ENCODE results near the gene OR52E2.

Gene OR52E2

DNA sequence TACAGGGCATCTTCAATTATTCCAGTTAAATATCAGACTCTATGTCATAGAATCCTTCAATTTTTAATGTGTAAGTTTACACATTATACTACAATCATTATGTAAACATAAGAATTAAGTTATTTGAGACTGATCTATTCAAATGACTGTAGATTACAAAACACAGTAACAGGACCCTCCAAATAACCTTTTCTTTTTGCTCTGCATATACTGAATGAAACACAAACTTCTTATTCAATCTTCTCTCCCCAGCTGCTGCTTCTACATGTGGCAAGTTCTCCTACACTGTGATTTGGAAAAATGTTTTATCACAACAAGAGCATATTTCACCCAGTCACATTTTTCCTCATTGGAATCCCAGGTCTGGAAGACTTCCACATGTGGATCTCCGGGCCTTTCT lies 13.2 kb downstream of the OR52E2 start, which contains the start of gene OR52J3:
Gene OR52J3, plus strand, starts transcription at position 301 of the 400 bp plus-strand sequence. Its CDS starts 0 bp downstream, at position 301.
- Histone ChIP-seq H2AFZ (ENCODE audit: low read depth, low read length) (no peak within 1 kb of the TSS), H3K36me3 (ENCODE audit: insufficient read depth, low read length) (no peaks in the 10 kb centered on the region), H3K4me2 (ENCODE audit: insufficient read depth, low read length) (no peak within 1 kb of the TSS), H3K27me3 (ENCODE audit: insufficient read depth, low read length, poor library complexity) (no peaks in the 10 kb centered on the region), H4K20me1 (ENCODE audit: insufficient read depth, low read length) (no peaks in the 10 kb centered on the region), H3K9me3 (ENCODE audit: insufficient read depth, low read length, severe bottlenecking) (no peaks in the 10 kb centered on the region), H3K79me2 (ENCODE audit: insufficient read depth, low read length) (no peaks in the 10 kb centered on the region), H3K27ac (ENCODE audit: low read length) (no peak within 1 kb of the TSS), H3K4me3 (ENCODE audit: low read depth in 1 of 2, low read length in 2 of 2) (no peak within 1 kb of the TSS), H3K4me1 (ENCODE audit: insufficient read depth, low read length) (no peaks in the 10 kb centered on the region), H3K9ac (ENCODE audit: low read depth, low read length) (no peak within 1 kb of the TSS)
- no peak for DNase-seq
- TF ChIP-seq EZH2 (IDR thresholded peaks at IDR 0.05; ENCODE audit: borderline replicate concordance, low read depth, low read length, severe bottlenecking): no peak
- TF ChIP-seq, protein P1, sequence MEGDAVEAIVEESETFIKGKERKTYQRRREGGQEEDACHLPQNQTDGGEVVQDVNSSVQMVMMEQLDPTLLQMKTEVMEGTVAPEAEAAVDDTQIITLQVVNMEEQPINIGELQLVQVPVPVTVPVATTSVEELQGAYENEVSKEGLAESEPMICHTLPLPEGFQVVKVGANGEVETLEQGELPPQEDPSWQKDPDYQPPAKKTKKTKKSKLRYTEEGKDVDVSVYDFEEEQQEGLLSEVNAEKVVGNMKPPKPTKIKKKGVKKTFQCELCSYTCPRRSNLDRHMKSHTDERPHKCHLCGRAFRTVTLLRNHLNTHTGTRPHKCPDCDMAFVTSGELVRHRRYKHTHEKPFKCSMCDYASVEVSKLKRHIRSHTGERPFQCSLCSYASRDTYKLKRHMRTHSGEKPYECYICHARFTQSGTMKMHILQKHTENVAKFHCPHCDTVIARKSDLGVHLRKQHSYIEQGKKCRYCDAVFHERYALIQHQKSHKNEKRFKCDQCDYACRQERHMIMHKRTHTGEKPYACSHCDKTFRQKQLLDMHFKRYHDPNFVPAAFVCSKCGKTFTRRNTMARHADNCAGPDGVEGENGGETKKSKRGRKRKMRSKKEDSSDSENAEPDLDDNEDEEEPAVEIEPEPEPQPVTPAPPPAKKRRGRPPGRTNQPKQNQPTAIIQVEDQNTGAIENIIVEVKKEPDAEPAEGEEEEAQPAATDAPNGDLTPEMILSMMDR (IDR thresholded peaks at IDR 0.05; ENCODE audit: borderline replicate concordance, extremely low read depth, low read length, poor library complexity, severe bottlenecking): no peak
- no peak for ATAC-seq (ENCODE audit: insufficient read depth, low read depth)

DNA sequence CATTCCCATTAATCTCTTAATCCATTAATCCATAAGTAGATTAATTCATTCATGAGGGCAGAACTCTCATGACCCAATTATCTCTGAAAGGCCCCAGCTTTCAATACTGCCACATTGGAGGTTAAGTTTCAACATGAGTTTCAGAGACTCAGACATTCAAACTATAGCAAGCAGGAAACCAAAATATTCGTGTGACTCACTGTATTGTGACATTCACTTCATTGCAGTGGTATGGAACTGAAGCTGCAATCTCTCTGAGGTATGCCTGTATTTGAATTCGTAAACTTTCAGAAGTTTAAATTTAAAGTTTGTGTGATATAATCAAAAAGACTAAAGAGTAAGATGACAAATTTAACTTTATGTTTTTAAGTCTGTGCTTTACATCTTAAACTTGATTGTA lies 16.0 kb downstream of the OR52E2 start:
- Histone ChIP-seq H3K27me3 (ENCODE audit: insufficient read depth, low read length, poor library complexity) (no peaks in the 10 kb centered on the region), H3K4me1 (ENCODE audit: insufficient read depth, low read length) (no peaks in the 10 kb centered on the region), H3K36me3 (ENCODE audit: insufficient read depth, low read length) (no peaks in the 10 kb centered on the region), H3K4me3 (ENCODE audit: low read depth in 1 of 2, low read length in 2 of 2) (no peak overlapping the region), H2AFZ (ENCODE audit: low read depth, low read length) (no peak overlapping the region), H3K79me2 (ENCODE audit: insufficient read depth, low read length) (no peaks in the 10 kb centered on the region), H3K9ac (ENCODE audit: low read depth, low read length) (no peak overlapping the region), H3K4me2 (ENCODE audit: insufficient read depth, low read length) (no peak overlapping the region), H4K20me1 (ENCODE audit: insufficient read depth, low read length) (no peaks in the 10 kb centered on the region), H3K9me3 (ENCODE audit: insufficient read depth, low read length, severe bottlenecking) (no peaks in the 10 kb centered on the region), H3K27ac (ENCODE audit: low read length) (no peak overlapping the region)
- ATAC-seq (ENCODE audit: insufficient read depth, low read depth) (no peak), DNase-seq (no peak)
- TF ChIP-seq, protein P1 (IDR thresholded peaks at IDR 0.05; ENCODE audit: borderline replicate concordance, extremely low read depth, low read length, poor library complexity, severe bottlenecking): no peak
- TF ChIP-seq EZH2 (IDR thresholded peaks at IDR 0.05; ENCODE audit: borderline replicate concordance, low read depth, low read length, severe bottlenecking): no peak

DNA sequence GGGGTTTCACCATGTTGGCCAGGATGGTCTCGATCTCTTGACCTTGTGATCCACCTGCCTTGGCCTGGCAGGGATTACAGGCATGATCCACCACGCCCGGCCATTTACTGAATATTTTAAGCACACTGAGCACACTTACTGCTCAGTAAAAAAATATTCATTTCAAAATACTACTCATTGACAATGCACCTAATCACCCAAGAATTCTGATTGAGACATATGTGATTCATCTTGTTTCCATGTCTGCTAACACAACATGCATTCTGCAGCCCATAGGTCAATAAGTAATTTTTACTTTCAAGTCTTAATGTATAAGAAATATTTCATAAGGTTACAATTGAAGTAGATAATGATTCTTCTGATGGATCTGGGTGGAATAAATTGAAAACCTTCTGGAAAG lies 17.3 kb downstream of the OR52E2 start:
- Histone ChIP-seq H3K36me3 (ENCODE audit: insufficient read depth, low read length) (no peaks in the 10 kb centered on the region), H3K4me1 (ENCODE audit: insufficient read depth, low read length) (no peaks in the 10 kb centered on the region), H3K27me3 (ENCODE audit: insufficient read depth, low read length, poor library complexity) (no peaks in the 10 kb centered on the region), H3K27ac (ENCODE audit: low read length) (no peak overlapping the region), H2AFZ (ENCODE audit: low read depth, low read length) (no peak overlapping the region), H4K20me1 (ENCODE audit: insufficient read depth, low read length) (no peaks in the 10 kb centered on the region), H3K9ac (ENCODE audit: low read depth, low read length) (no peak overlapping the region), H3K4me3 (ENCODE audit: low read depth in 1 of 2, low read length in 2 of 2) (no peak overlapping the region), H3K4me2 (ENCODE audit: insufficient read depth, low read length) (no peak overlapping the region), H3K9me3 (ENCODE audit: insufficient read depth, low read length, severe bottlenecking) (no peaks in the 10 kb centered on the region), H3K79me2 (ENCODE audit: insufficient read depth, low read length) (no peaks in the 10 kb centered on the region)
- TF ChIP-seq, protein P1 (IDR thresholded peaks at IDR 0.05; ENCODE audit: borderline replicate concordance, extremely low read depth, low read length, poor library complexity, severe bottlenecking): no peak
- TF ChIP-seq EZH2 (IDR thresholded peaks at IDR 0.05; ENCODE audit: borderline replicate concordance, low read depth, low read length, severe bottlenecking): no peak
- DNase-seq (no peak), ATAC-seq (ENCODE audit: insufficient read depth, low read depth) (no peak)

DNA sequence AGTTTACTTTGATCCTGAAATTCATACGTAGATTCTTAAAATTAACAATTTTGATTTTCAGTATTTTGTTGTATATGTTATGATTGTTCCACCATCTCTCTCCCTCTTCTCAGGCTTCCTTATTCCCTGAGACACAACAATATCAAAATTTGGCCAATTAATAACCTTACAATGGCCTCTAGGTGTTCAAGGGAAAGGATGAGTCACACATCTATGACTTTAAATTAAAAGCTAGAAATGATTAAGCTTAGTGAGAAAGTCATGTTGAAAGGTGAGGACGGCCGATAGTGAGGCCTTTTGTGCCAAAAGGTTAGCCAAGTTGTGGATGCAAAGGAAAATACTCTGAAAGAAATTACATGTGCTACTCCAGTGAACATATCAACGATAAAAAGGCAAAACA lies 18.6 kb downstream of the OR52E2 start:
- ATAC-seq (ENCODE audit: insufficient read depth, low read depth) (no peak), DNase-seq (no peak)
- Histone ChIP-seq H4K20me1 (ENCODE audit: insufficient read depth, low read length) (no peaks in the 10 kb centered on the region), H3K4me3 (ENCODE audit: low read depth in 1 of 2, low read length in 2 of 2) (no peak overlapping the region), H3K79me2 (ENCODE audit: insufficient read depth, low read length) (no peaks in the 10 kb centered on the region), H3K27ac (ENCODE audit: low read length) (no peak overlapping the region), H3K4me2 (ENCODE audit: insufficient read depth, low read length) (no peak overlapping the region), H3K27me3 (ENCODE audit: insufficient read depth, low read length, poor library complexity) (no peaks in the 10 kb centered on the region), H3K9ac (ENCODE audit: low read depth, low read length) (no peak overlapping the region), H3K4me1 (ENCODE audit: insufficient read depth, low read length) (no peaks in the 10 kb centered on the region), H2AFZ (ENCODE audit: low read depth, low read length) (no peak overlapping the region), H3K9me3 (ENCODE audit: insufficient read depth, low read length, severe bottlenecking) (no peaks in the 10 kb centered on the region), H3K36me3 (ENCODE audit: insufficient read depth, low read length) (no peaks in the 10 kb centered on the region)
- no peak for TF ChIP-seq EZH2 (IDR thresholded peaks at IDR 0.05; ENCODE audit: borderline replicate concordance, low read depth, low read length, severe bottlenecking)
- TF ChIP-seq, protein P1 (IDR thresholded peaks at IDR 0.05; ENCODE audit: borderline replicate concordance, extremely low read depth, low read length, poor library complexity, severe bottlenecking): no peak

Measured in DND-41 (cell line).